Posterior cingulate gyrus (tissue), 11 donors: ENCODE measurements around the gene USP46.

Experiments used
- DNase-seq, 10 donors: peaks; one replicate each; pipeline versions ENCODE4 v3.0.0 to v3.0.0-alpha.2; 2020 to 2021; ENCODE audit warnings: mixed read lengths in 3 of 10
- intact Hi-C: fragments of 100-400 bp; cut with DNase I; formaldehyde crosslinking; loops from one replicate; pipeline ENCODE4 v1.15.1; 2023

USP46 gene

GRCh38 chr4:52578951-52579350 lies 80.2 kb downstream of the USP46 start:
- no peak for DNase-seq

GRCh38 chr4:52577624-52577962 lies 81.5 kb downstream of the USP46 start:
- intact Hi-C loops = no loop called here
- no peak for DNase-seq

More at GRCh38 chr4:52578951-52579350, 80.2 kb downstream of the USP46 start:
- intact Hi-C loops = no loop called here

GRCh38 chr4:52576961-52577623 lies 82.0 kb downstream of the USP46 start:
- intact Hi-C loops = no loop called here
- no peak for DNase-seq

- intact Hi-C loops = no loop called here
- DNase-seq = no peak
Measured at GRCh38 chr4:52576326-52576725, 82.8 kb downstream of the USP46 start.

GRCh38 chr4:52575406-52575805 lies 83.7 kb downstream of the USP46 start:
- no peak for DNase-seq
- intact Hi-C loops = no loop called here

GRCh38 chr4:52574036-52574435 lies 85.1 kb downstream of the USP46 start:
- no peak for DNase-seq
- intact Hi-C loops = no loop called here

- intact Hi-C loops = no loop called here
- no peak for DNase-seq
Measured at GRCh38 chr4:52573551-52573950, 85.5 kb downstream of the USP46 start.

- DNase-seq = no peak
- intact Hi-C loops = no loop called here
Measured at GRCh38 chr4:52572936-52573485, 86.1 kb downstream of the USP46 start.

- intact Hi-C loops = no loop called here
- DNase-seq = no peak
Measured at GRCh38 chr4:52568351-52568750, 90.8 kb downstream of the USP46 start.

- intact Hi-C loops = no loop called here
- no peak for DNase-seq
Measured at GRCh38 chr4:52566136-52567031, 92.7 kb downstream of the USP46 start.

- no peak for DNase-seq
- intact Hi-C loops = no loop called here
Measured at GRCh38 chr4:52560844-52561280, 98.2 kb downstream of the USP46 start.

GRCh38 chr4:52555356-52555716 lies 103.8 kb downstream of the USP46 start:
- intact Hi-C loops = no loop called here
- no peak for DNase-seq

GRCh38 chr4:52554612-52555355 lies 104.3 kb downstream of the USP46 start:
- no peak for DNase-seq
- intact Hi-C loops = no loop called here

- intact Hi-C loops = no loop called here
- no peak for DNase-seq
Measured at GRCh38 chr4:52552778-52553177, 106.3 kb downstream of the USP46 start.

- intact Hi-C loops = no loop called here
- peak in 2 of 10 donors; percentile 9 to 30 for DNase-seq
Measured at GRCh38 chr4:52551487-52551886, 107.6 kb downstream of the USP46 start.

GRCh38 chr4:52550186-52550585 lies 108.9 kb downstream of the USP46 start:
- DNase-seq = no peak
- intact Hi-C loops = no loop called here

- intact Hi-C loops = loop anchor here (2.0 kb wide), 1 partner anchor 170 kb away; no protein-coding TSS in a partner anchor
- DNase-seq = peak in 1 of 10 donors; percentile 50
Measured at GRCh38 chr4:52548818-52549570, 110.1 kb downstream of the USP46 start.

- intact Hi-C loops = no loop called here
Measured at GRCh38 chr4:52546449-52546848, 112.7 kb downstream of the USP46 start.

GRCh38 chr4:52545099-52546069 lies 113.7 kb downstream of the USP46 start:
- DNase-seq = peak in 6 of 10 donors; percentile 53 to 92 (median 74)
- intact Hi-C loops = loop anchor here (2.0 kb wide), 1 partner anchor 437 kb away; no protein-coding TSS in a partner anchor

More at GRCh38 chr4:52546449-52546848, 112.7 kb downstream of the USP46 start:
- DNase-seq = no peak
